SK-N-SH treated with all-trans-retinoic acid at 6 μM for 48 hours (cell line): ENCODE results near the gene MLLT1.

ENCODE experiments used
- ATAC-seq: fragments of 200-7000 bp; cut with Tn5 transposase; 3 replicates; pipeline ENCODE4 v1.9.1; 2020; ENCODE audit warnings: mild to moderate bottlenecking, moderate library complexity
- BACH2 ChIP-seq: fragments of 250-450 bp; sonication (Bioruptor Pico); IDR thresholded peaks from 2 replicates; pipeline ENCODE4 v1.9.0; 2021; ENCODE audit warnings: mild to moderate bottlenecking, borderline replicate concordance
- CSDC2 ChIP-seq: fragments of 250-450 bp; sonication (Bioruptor Pico); IDR thresholded peaks from 2 replicates; pipeline ENCODE4 v1.5.0; 2020; ENCODE audit warnings: mild to moderate bottlenecking, moderate library complexity
- CSRNP3 ChIP-seq: fragments of 250-450 bp; sonication (Bioruptor Pico); IDR thresholded peaks from 2 replicates; pipeline ENCODE4 v1.5.1; 2021; ENCODE audit warnings: mild to moderate bottlenecking, moderate library complexity
- ESRRG ChIP-seq: fragments of 250-450 bp; sonication (Bioruptor Pico); IDR thresholded peaks from 2 replicates; pipeline ENCODE4 v1.6.1; 2021; ENCODE audit warnings: mild to moderate bottlenecking
- ISL1 ChIP-seq: fragments of 250-450 bp; sonication (Bioruptor Pico); IDR thresholded peaks from 2 replicates; pipeline ENCODE4 v2.1.2; 2022; ENCODE audit warnings: mild to moderate bottlenecking, moderate library complexity
- OSR1 ChIP-seq: fragments of 250-450 bp; sonication (Bioruptor Pico); IDR thresholded peaks from 2 replicates; pipeline ENCODE4 v1.8.0; 2022; ENCODE audit warnings: moderate library complexity, mild to moderate bottlenecking, inconsistent platforms
- PATZ1 ChIP-seq: fragments of 250-450 bp; sonication (Bioruptor Pico); IDR thresholded peaks from 2 replicates; pipeline ENCODE4 v1.8.0; 2020; ENCODE audit warnings: mild to moderate bottlenecking, moderate library complexity, borderline replicate concordance
- POU6F1 ChIP-seq: fragments of 250-450 bp; sonication (Bioruptor Pico); IDR thresholded peaks from 2 replicates; pipeline ENCODE4 v1.8.0; 2021; ENCODE audit warnings: low read depth, mild to moderate bottlenecking, moderate library complexity, borderline replicate concordance
- RARB ChIP-seq: fragments of 250-450 bp; sonication (Bioruptor Pico); IDR thresholded peaks from 2 replicates; pipeline ENCODE4 v1.8.0; 2021; ENCODE audit warnings: mild to moderate bottlenecking, moderate library complexity
- SNAI2 ChIP-seq: fragments of 250-450 bp; sonication (Bioruptor Pico); IDR thresholded peaks from 2 replicates; pipeline ENCODE4 v1.5.0; 2020; ENCODE audit warnings: mild to moderate bottlenecking, moderate library complexity
- TCF4 ChIP-seq: fragments of 250-450 bp; sonication (Bioruptor Pico); IDR thresholded peaks from 2 replicates; pipeline ENCODE4 v1.8.0; 2021; ENCODE audit warnings: mild to moderate bottlenecking, moderate library complexity, borderline replicate concordance
- ZNF565 ChIP-seq: fragments of 450-650 bp; formaldehyde crosslinking; conservative IDR thresholded peaks from 2 replicates; pipeline ENCODE4 v1.5.0; 2020; ENCODE audit warnings: low read depth, mild to moderate bottlenecking, moderate library complexity

MLLT1 gene

GRCh38 chr19:6272411-6272791, 7.4 kb downstream of the MLLT1 start (continued):
- TF ChIP-seq CSRNP3 (CRISPR knock-in tag) (no peak), SNAI2 (no peak)

- peak; percentile 72 for ATAC-seq
- TF ChIP-seq CSRNP3 (CRISPR knock-in tag), result no peak
Measured at GRCh38 chr19:6271721-6272410, 7.9 kb downstream of the MLLT1 start.

GRCh38 chr19:6271251-6271650, 8.5 kb downstream of the MLLT1 start:
- TF ChIP-seq SNAI2 (no peak), CSRNP3 (CRISPR knock-in tag) (no peak), CSDC2 (no peak), BACH2 (no peak), PATZ1 (CRISPR knock-in tag) (no peak), POU6F1 (CRISPR knock-in tag) (no peak)
- TF ChIP-seq, all 23 proteins: peak for 0
- peak; percentile 3; the same call in 2 of the 3 replicates for ATAC-seq

GRCh38 chr19:6270822-6271221, 9.0 kb downstream of the MLLT1 start:
- no peak for ATAC-seq
- TF ChIP-seq BACH2 (no peak), PATZ1 (CRISPR knock-in tag) (no peak), CSDC2 (no peak), TCF4 (CRISPR knock-in tag) (no peak), ISL1 (no peak), RARB (no peak), ZNF565 (no peak), ESRRG (CRISPR knock-in tag) (no peak), POU6F1 (CRISPR knock-in tag) (no peak), OSR1 (CRISPR knock-in tag) (no peak), SNAI2 (no peak)
- TF ChIP-seq, all 23 proteins: peak for 0
